ENCODE measurements around the gene OOSP3.
"Not testable (repeated sequence)": the region's sequence is repeated elsewhere in the genome, so short reads cannot be mapped to it uniquely, and the experiment has no call there.

OOSP3 gene

GRCh38 chr11:59875856-59876519 lies 2.6 kb upstream of the OOSP3 start:
- no peak for DNase-seq (ENCODE audit: low read depth in 3 of 3)

GRCh38 chr11:59877325-59877724 lies 1.3 kb upstream of the OOSP3 start:
- no peak for DNase-seq (ENCODE audit: low read depth in 3 of 3)

- no peak for DNase-seq (ENCODE audit: low read depth in 3 of 3)
Measured at GRCh38 chr11:59877784-59878183, 798 bp upstream of the OOSP3 start.

- DNase-seq (ENCODE audit: low read depth in 3 of 3): no peak
Measured at GRCh38 chr11:59879567-59879966, 985 bp downstream of the OOSP3 start.

- DNase-seq (ENCODE audit: low read depth in 3 of 3): no peak
Measured at GRCh38 chr11:59883597-59883996, 5.0 kb downstream of the OOSP3 start.

GRCh38 chr11:59887156-59887555 lies 8.6 kb downstream of the OOSP3 start:
- not testable (repeated sequence) for DNase-seq (ENCODE audit: low read depth in 3 of 3)

GRCh38 chr11:59891781-59892181 lies 13.2 kb downstream of the OOSP3 start:
- no peak for DNase-seq (ENCODE audit: low read depth in 3 of 3)

GRCh38 chr11:59894616-59895015 lies 16.0 kb downstream of the OOSP3 start:
- no peak for DNase-seq (ENCODE audit: low read depth in 3 of 3)

GRCh38 chr11:59898046-59898445 lies 19.5 kb downstream of the OOSP3 start:
- DNase-seq (ENCODE audit: low read depth in 3 of 3): no peak

GRCh38 chr11:59898650-59899049 lies 20.1 kb downstream of the OOSP3 start:
- DNase-seq (ENCODE audit: low read depth in 3 of 3): no peak

GRCh38 chr11:59899532-59899931 lies 20.9 kb downstream of the OOSP3 start:
- no peak for DNase-seq (ENCODE audit: low read depth in 3 of 3)

- DNase-seq (ENCODE audit: low read depth in 3 of 3): no peak
Measured at GRCh38 chr11:59900366-59901126, 22.0 kb downstream of the OOSP3 start.

- DNase-seq (ENCODE audit: low read depth in 3 of 3): no peak
Measured at GRCh38 chr11:59901306-59901705, 22.7 kb downstream of the OOSP3 start.

- DNase-seq (ENCODE audit: low read depth in 3 of 3): not testable (repeated sequence)
Measured at GRCh38 chr11:59903569-59903968, 25.0 kb downstream of the OOSP3 start.

GRCh38 chr11:59918480-59918879 lies 39.9 kb downstream of the OOSP3 start:
- no peak for DNase-seq (ENCODE audit: low read depth in 3 of 3)

GRCh38 chr11:59918987-59919589 lies 40.5 kb downstream of the OOSP3 start:
- no peak for DNase-seq (ENCODE audit: low read depth in 3 of 3)

GRCh38 chr11:59923813-59924212 lies 45.2 kb downstream of the OOSP3 start:
- no peak for DNase-seq (ENCODE audit: low read depth in 3 of 3)

GRCh38 chr11:59931688-59932087 lies 53.1 kb downstream of the OOSP3 start:
- no peak for DNase-seq (ENCODE audit: low read depth in 3 of 3)

- no peak for DNase-seq (ENCODE audit: low read depth in 3 of 3)
Measured at GRCh38 chr11:59938132-59938531, 59.5 kb downstream of the OOSP3 start, which contains the start of gene OOSP1. OOSP1 (plus strand) TSS chr11:59938432; CDS start chr11:59938455, 23 bp downstream.

- DNase-seq (ENCODE audit: low read depth in 3 of 3): no peak
Measured at GRCh38 chr11:59938718-59939117, 60.1 kb downstream of the OOSP3 start.

- no peak for DNase-seq (ENCODE audit: low read depth in 3 of 3)
Measured at GRCh38 chr11:59939482-59939881, 60.9 kb downstream of the OOSP3 start.

GRCh38 chr11:59941091-59941490 lies 62.5 kb downstream of the OOSP3 start:
- no peak for DNase-seq (ENCODE audit: low read depth in 3 of 3)
